HG03439 (cell line): ENCODE results near the gene TRAF3IP1.
"Not testable (repeated sequence)": the region's sequence is repeated elsewhere in the genome, so short reads cannot be mapped to it uniquely, and the experiment has no call there.

Experiments used
- ATAC-seq: cut with Tn5 transposase; IDR thresholded peaks from one replicate; pipeline ENCODE4 v1.9.1; 2021; ENCODE audit warnings: mild to moderate bottlenecking, moderate library complexity; ENCODE audit not compliant: unreplicated experiment

Gene TRAF3IP1

GRCh38 chr2:238405217-238405555 is 84.9 kb downstream of the TRAF3IP1 start:
- not testable (repeated sequence) for ATAC-seq

GRCh38 chr2:238406221-238406997 is 86.1 kb downstream of the TRAF3IP1 start:
- ATAC-seq = no peak

- no peak for ATAC-seq
Measured at GRCh38 chr2:238406998-238407285, 86.6 kb downstream of the TRAF3IP1 start.

GRCh38 chr2:238407566-238407965 is 87.2 kb downstream of the TRAF3IP1 start:
- ATAC-seq = no peak

- no peak for ATAC-seq
Measured at GRCh38 chr2:238408615-238409340, 88.5 kb downstream of the TRAF3IP1 start.

GRCh38 chr2:238409341-238410199 is 89.3 kb downstream of the TRAF3IP1 start:
- no peak for ATAC-seq

- ATAC-seq = no peak
Measured at GRCh38 chr2:238412067-238412767, 91.9 kb downstream of the TRAF3IP1 start.

- ATAC-seq = no peak
Measured at GRCh38 chr2:238413368-238413767, 93.0 kb downstream of the TRAF3IP1 start.

- no peak for ATAC-seq
Measured at GRCh38 chr2:238415036-238415764, 94.9 kb downstream of the TRAF3IP1 start.

GRCh38 chr2:238415893-238416292 is 95.6 kb downstream of the TRAF3IP1 start:
- ATAC-seq = no peak

- ATAC-seq = no peak
Measured at GRCh38 chr2:238418196-238418998, 98.1 kb downstream of the TRAF3IP1 start.

GRCh38 chr2:238418999-238419546 is 98.8 kb downstream of the TRAF3IP1 start:
- no peak for ATAC-seq

GRCh38 chr2:238420442-238420841 is 100.1 kb downstream of the TRAF3IP1 start:
- ATAC-seq = no peak

GRCh38 chr2:238420878-238421694 is 100.8 kb downstream of the TRAF3IP1 start:
- ATAC-seq = no peak

- ATAC-seq = no peak
Measured at GRCh38 chr2:238421695-238422035, 101.3 kb downstream of the TRAF3IP1 start.

GRCh38 chr2:238422285-238422684 is 102.0 kb downstream of the TRAF3IP1 start:
- no peak for ATAC-seq

- no peak for ATAC-seq
Measured at GRCh38 chr2:238422940-238423339, 102.6 kb downstream of the TRAF3IP1 start.

GRCh38 chr2:238423561-238424312 is 103.4 kb downstream of the TRAF3IP1 start:
- no peak for ATAC-seq
